Body of pancreas (tissue), 4 donors: ENCODE data around the gene NQO2. TPM values are rescaled to one million over a fixed set of nuclear protein-coding genes. Genes with fewer than 3 reads are reported as not detected.
A peak's percentile ranks its signal among the peaks of the same experiment; 100 is the strongest.

Experiments
- ATAC-seq: fragments of 150-250 bp; one replicate; pipeline ENCODE4 v1.9.1; 2016
- DNase-seq, 4 donors: peaks; one replicate each; pipeline ENCODE4 v3.0.0-alpha.2; 2019
- H3K27ac ChIP-seq, 4 donors: fragments of 200-600 bp; sonication (generic); 1 replicate in 3 of 4; 2 replicates in 1 of 4; pipeline versions ENCODE4 v1.5.1 to v1.6.1; 2016 to 2019; ENCODE audit warnings: mild to moderate bottlenecking in 1 of 4, mixed read lengths in 1 of 4, moderate library complexity in 1 of 4
- H3K27me3 ChIP-seq, 2 donors: fragments of 200-600 bp; sonication (generic); one replicate each; pipeline ENCODE4 v1.6.0; 2016; ENCODE audit warnings: mild to moderate bottlenecking in 1 of 2
- H3K36me3 ChIP-seq, 2 donors: fragments of 200-600 bp; sonication (generic); replicated peaks in 1 of 2; 2 replicates each; pipeline ENCODE4 v1.5.1; 2016; ENCODE audit warnings: low read depth in 2 of 2; ENCODE audit not compliant: insufficient read depth in 1 of 2
- H3K4me1 ChIP-seq: fragments of 200-600 bp; sonication (generic); one replicate; pipeline ENCODE4 v1.6.0; 2016
- H3K4me3 ChIP-seq, 2 donors: fragments of 200-600 bp; sonication (generic); 1 replicate in 1 of 2; 2 replicates in 1 of 2; pipeline ENCODE4 v1.5.1; 2016 to 2019
- H3K9me3 ChIP-seq, 3 donors: fragments of 200-600 bp; sonication (generic); 1 replicate in 2 of 3; 2 replicates in 1 of 3; pipeline ENCODE4 v1.5.1; 2016
- CTCF ChIP-seq, 7 experiments: fragments of 450-650 bp in 4 of 7; fragments of 200-600 bp in 3 of 7; sonication (generic) in 3 of 7; IDR thresholded peaks; one replicate each; pipeline ENCODE4 v1.5.1; 2016 to 2019; ENCODE audit warnings: antibody characterized with exemption in 7 of 7
- POLR2A ChIP-seq, 3 donors: fragments of 450-650 bp; IDR thresholded peaks; one replicate each; pipeline ENCODE4 v1.6.1; 2016; ENCODE audit warnings: antibody characterized with exemption in 3 of 3, mild to moderate bottlenecking in 2 of 3
- WGBS, 2 donors: methylation state at CpG; one replicate each; pipeline ENCODE4 v1.1.5; 2017; 5-methylcytosine and 5-hydroxymethylcytosine counted together
- intact Hi-C: fragments of 100-400 bp; cut with DNase I; formaldehyde crosslinking; loops from one replicate; pipeline ENCODE4 v1.15.1; 2023
- total RNA-seq, 2 donors: library from RNA; depleted of rRNA; stranded (reverse); fragments of >200 nt; gene quantifications; one replicate each; pipeline ENCODE4 v1.1.0, GENCODE V29; 2016

NQO2 gene
- total RNA-seq, 2 donors from 2014 or later, result 7.3 to 17.1 TPM

- Histone ChIP-seq H3K36me3 (peaks cover 0 to 5% of the 10 kb centered on the region in 2 donors), H3K27me3 (no peaks in the 10 kb centered on the region), H3K4me1 (peaks cover 66% of the 10 kb centered on the region), H3K4me3 (no peak overlapping the region), H3K27ac (peak overlapping the region in 2 of 4 donors; percentile 47 to 88), H3K9me3 (no peaks in the 10 kb centered on the region)
- ATAC-seq (no peak), DNase-seq (no peak)
- TF ChIP-seq POLR2A (IDR thresholded peaks at IDR 0.05) (no peak), CTCF (IDR thresholded peaks at IDR 0.05) (no peak)
- WGBS, 2 donors, result 88 to 89% methylated on average over 9 of the region's 9 CpGs
- intact Hi-C loops, result no loop called here
These were observed 40.9 kb upstream of the NQO2 start for GRCh38 chr6:2958776-2959175.

- peaks cover 67% of the 10 kb centered on the region for H3K4me1 ChIP-seq
- no peaks in the 10 kb centered on the region for H3K9me3 ChIP-seq
- H3K4me3 ChIP-seq, result no peak overlapping the region
- intact Hi-C loops, result no loop called here
- H3K27me3 ChIP-seq, result no peaks in the 10 kb centered on the region
- 67% methylated on average over 12 of the region's 12 CpGs for WGBS, 2 donors
- ATAC-seq, result no peak
- peaks cover 0 to 3% of the 10 kb centered on the region in 2 donors for H3K36me3 ChIP-seq
- peak in 2 of 4 donors; percentile 29 to 38 for DNase-seq
- TF ChIP-seq CTCF (IDR thresholded peaks at IDR 0.05) (no peak), POLR2A (IDR thresholded peaks at IDR 0.05) (no peak)
- H3K27ac ChIP-seq, result peak overlapping the region in 3 of 4 donors; percentile 83 to 90 (median 88)
These were observed 39.6 kb upstream of the NQO2 start for GRCh38 chr6:2959909-2960719.

- no peaks in the 10 kb centered on the region for H3K9me3 ChIP-seq
- peak; percentile 48 to 73 (median 57) for DNase-seq
- intact Hi-C loops, result no loop called here
- peaks cover 70% of the 10 kb centered on the region for H3K4me1 ChIP-seq
- ATAC-seq, result peak; percentile 66
- WGBS, 2 donors, result 17 to 22% methylated on average over 4 of the region's 4 CpGs
- H3K36me3 ChIP-seq, result peaks cover 0 to 3% of the 10 kb centered on the region in 2 donors
- H3K27me3 ChIP-seq, result no peaks in the 10 kb centered on the region
- peak overlapping the region; percentile 7 to 17 for H3K4me3 ChIP-seq
- peak overlapping the region; percentile 81 to 90 (median 86) for H3K27ac ChIP-seq
- TF ChIP-seq POLR2A (IDR thresholded peaks at IDR 0.05) (peak in 2 of 3 donors; percentile 68 to 69), CTCF (IDR thresholded peaks at IDR 0.05) (no peak)
These were observed 38.8 kb upstream of the NQO2 start for GRCh38 chr6:2960935-2961334.

GRCh38 chr6:2961506-2961905 is 38.2 kb upstream of the NQO2 start:
- peak; percentile 5 for ATAC-seq
- Histone ChIP-seq H3K4me1 (peaks cover 76% of the 10 kb centered on the region), H3K36me3 (peaks cover 0 to under 1% of the 10 kb centered on the region in 2 donors), H3K9me3 (no peaks in the 10 kb centered on the region), H3K27ac (peak overlapping the region; percentile 81 to 90 (median 86)), H3K27me3 (no peaks in the 10 kb centered on the region), H3K4me3 (peak overlapping the region; percentile 7 to 17)
- peak in 3 of 7 experiments; percentile 7 to 18 (median 7) for TF ChIP-seq CTCF (IDR thresholded peaks at IDR 0.05)
- no peak for TF ChIP-seq POLR2A (IDR thresholded peaks at IDR 0.05)
- intact Hi-C loops, result no loop called here
- 26 to 30% methylated on average over 7 of the region's 7 CpGs for WGBS, 2 donors
- peak in 3 of 4 donors; percentile 35 to 49 (median 42) for DNase-seq
